GM12873 (cell line): ENCODE results near the gene CFAP91.

Experiments
- TF ChIP-seq, protein P1 (sequence below): IDR thresholded peaks from 2 replicates; pipeline ENCODE4 v1.5.1; 2012; ENCODE audit warnings: low read depth, mild to moderate bottlenecking, moderate library complexity, low read length, control low read depth; ENCODE audit not compliant: insufficient read depth; ENCODE audit errors: missing control alignments

The CFAP91 gene

DNA sequence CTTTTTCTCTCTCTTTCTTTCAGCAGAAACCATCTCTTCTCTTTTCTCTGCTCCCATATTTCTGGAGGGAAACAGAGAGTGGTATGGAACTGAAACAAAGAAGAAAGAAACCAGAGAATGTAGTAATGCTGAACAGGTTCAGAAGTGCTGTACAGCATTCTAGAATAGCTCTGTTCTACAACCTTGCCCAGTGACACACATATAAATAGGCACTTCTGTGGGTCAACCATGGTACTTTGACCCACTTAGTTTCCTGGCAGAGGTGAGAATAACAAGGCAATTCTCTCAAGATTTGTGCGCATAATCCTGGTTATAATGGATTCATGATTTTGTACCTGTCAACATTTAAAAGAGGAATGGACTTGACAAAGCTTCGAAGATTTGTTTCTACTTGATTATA is 12.3 kb downstream of the CFAP91 start:
- TF ChIP-seq, protein P1, sequence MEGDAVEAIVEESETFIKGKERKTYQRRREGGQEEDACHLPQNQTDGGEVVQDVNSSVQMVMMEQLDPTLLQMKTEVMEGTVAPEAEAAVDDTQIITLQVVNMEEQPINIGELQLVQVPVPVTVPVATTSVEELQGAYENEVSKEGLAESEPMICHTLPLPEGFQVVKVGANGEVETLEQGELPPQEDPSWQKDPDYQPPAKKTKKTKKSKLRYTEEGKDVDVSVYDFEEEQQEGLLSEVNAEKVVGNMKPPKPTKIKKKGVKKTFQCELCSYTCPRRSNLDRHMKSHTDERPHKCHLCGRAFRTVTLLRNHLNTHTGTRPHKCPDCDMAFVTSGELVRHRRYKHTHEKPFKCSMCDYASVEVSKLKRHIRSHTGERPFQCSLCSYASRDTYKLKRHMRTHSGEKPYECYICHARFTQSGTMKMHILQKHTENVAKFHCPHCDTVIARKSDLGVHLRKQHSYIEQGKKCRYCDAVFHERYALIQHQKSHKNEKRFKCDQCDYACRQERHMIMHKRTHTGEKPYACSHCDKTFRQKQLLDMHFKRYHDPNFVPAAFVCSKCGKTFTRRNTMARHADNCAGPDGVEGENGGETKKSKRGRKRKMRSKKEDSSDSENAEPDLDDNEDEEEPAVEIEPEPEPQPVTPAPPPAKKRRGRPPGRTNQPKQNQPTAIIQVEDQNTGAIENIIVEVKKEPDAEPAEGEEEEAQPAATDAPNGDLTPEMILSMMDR = no peak

DNA sequence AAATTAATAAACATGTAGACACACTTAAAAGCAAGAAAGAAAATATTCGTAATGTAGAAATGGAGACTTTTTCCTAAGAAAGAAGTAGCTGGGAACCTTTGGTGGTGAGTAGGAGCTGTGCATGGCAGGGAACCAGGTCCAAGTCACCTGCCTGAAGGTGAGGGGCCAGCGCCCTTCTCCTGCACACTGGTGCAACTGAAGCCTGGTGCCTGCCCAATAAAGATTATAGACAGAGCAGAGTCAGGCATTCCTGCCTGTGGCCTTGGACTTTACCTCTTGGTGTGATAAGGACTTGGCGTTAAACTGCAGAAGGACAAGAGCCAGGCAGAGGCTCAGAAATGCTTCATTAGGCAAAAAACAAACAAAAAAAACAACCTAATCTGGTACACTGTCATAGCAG is 14.2 kb downstream of the CFAP91 start:
- TF ChIP-seq, protein P1 = no peak

DNA sequence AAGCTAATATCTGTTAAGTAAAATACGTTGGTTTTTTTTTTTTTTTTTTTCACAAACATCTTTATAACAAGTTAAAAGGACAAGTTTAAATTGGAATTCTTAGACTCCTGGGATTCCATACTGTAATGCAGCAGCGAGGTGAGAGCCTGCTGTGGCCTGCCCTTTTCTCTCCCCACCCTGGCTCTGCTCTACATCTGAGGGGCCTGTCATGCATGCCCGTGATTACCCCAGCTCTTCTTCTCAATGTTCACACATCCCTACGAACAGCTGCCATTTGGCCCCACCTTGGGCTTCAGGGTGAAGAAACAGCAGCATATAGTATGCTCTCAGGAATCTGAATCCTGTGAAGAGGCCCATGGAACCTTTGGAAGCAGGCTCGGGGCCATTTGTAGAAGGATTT is 14.7 kb downstream of the CFAP91 start:
- TF ChIP-seq, protein P1 = no peak

DNA sequence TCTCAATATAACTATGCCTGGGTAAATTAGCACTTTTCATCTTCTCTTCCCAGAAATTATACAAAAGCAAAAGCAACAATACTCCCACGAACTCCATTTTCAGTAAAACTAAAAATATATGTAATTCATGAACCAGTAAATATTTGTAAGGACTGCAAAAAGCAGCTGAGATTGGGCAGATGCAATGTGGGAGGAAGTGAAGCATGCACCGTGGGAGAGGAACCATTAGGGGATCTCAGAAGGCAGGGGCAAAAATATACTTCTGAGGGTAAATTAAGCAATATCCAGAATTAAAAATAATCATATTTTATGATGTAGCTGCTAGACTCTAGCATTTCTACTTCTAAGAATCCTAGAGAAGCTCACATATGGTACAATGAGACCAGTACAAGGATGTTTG is 20.2 kb downstream of the CFAP91 start:
- TF ChIP-seq, protein P1 = no peak

DNA sequence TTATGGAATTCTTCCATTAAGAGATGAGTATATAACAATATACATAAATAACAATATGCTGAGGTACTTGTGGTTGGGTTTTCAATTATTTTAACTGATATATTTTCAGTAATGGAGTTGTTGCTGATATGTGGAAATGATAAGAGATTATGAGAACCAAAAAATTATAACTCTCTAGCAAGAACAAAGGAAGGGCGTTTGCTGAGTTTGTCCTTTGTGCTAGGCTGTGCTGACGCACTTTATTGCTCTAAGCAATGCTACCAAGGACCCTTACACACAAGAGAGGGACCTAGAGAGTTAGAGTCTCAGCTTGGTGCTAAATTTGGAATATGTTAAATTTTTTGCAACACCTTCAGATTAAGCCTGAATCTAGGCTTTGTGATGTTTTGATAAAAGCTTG is 24.1 kb downstream of the CFAP91 start:
- TF ChIP-seq, protein P1 = no peak

DNA sequence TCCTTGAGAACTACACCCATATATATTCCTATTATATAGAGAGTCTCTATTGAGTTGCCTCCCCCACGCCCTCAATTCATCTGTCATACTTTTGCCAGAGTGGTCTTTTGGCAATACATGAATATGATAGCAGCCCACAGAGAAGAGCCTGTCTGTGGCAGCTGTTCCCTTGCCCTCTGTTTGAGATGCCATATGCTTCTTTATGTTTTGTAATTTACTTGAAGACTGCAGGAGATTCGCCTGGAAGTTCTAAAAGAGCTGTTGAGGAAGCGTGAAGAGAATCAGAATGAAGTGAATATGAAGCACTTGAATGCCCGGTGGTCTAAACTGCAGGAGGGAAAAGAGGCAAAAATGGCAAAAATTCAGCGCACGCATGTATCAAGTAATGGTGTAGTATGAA is 27.2 kb downstream of the CFAP91 start:
- TF ChIP-seq, protein P1 = no peak

DNA sequence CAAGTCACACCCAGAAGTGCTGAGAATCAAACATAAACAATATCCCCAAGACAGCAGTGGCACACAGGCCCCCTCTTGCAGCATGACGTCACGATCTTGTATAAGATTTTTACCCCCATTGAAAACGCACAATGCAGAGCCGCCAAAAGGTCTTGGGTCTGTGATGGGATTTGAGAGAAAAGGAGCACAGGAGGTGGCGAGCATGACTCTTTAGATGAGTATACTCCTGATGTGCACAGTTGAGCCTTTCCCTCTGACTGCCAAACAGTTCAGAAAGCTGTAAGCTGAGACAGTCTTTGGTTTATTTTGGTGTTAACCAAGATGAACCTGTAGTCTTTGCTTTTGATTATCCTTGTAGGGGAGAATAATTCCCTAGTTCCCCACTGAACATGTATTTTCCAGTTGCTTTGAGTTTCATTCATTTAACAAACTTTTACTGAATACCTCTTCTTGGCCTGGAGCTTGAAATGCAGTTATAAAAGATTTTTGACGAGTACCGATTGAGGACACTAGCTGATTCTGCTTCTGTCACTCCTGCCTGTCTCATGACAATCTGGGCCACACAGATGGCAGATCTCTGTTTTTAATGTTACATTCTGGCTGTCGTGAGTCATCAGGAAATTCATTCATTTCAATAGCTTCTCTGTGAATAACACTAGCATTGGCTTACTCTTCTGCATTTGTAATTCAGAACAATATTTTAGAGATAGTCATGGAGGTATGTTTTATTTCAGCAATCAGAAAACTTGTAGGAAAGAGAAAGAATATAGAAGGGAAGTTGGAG is 28.9 kb downstream of the CFAP91 start:
- TF ChIP-seq, protein P1 = no peak
